Measurements from ENCODE around the gene TSC22D1.

Gene TSC22D1

GRCh38 chr13:44426461-44426860 lies 149.7 kb downstream of the TSC22D1 start:
- DNase-seq (ENCODE audit: low read depth): no peak

GRCh38 chr13:44425815-44426078 lies 150.4 kb downstream of the TSC22D1 start:
- DNase-seq (ENCODE audit: low read depth): no peak

GRCh38 chr13:44425041-44425814 lies 150.9 kb downstream of the TSC22D1 start:
- no peak for DNase-seq (ENCODE audit: low read depth)

- DNase-seq (ENCODE audit: low read depth): no peak
These were observed 152.3 kb downstream of the TSC22D1 start for GRCh38 chr13:44423824-44424223.

- no peak for DNase-seq (ENCODE audit: low read depth)
These were observed 153.1 kb downstream of the TSC22D1 start for GRCh38 chr13:44422755-44423643.

GRCh38 chr13:44421853-44422525 lies 154.1 kb downstream of the TSC22D1 start:
- no peak for DNase-seq (ENCODE audit: low read depth)

- DNase-seq (ENCODE audit: low read depth): no peak
These were observed 155.5 kb downstream of the TSC22D1 start for GRCh38 chr13:44420376-44421220.

- DNase-seq (ENCODE audit: low read depth): no peak
These were observed 158.3 kb downstream of the TSC22D1 start for GRCh38 chr13:44417876-44418275.

GRCh38 chr13:44417446-44417845 lies 158.7 kb downstream of the TSC22D1 start:
- DNase-seq (ENCODE audit: low read depth): no peak

GRCh38 chr13:44416744-44417143 lies 159.4 kb downstream of the TSC22D1 start:
- DNase-seq (ENCODE audit: low read depth): no peak

- DNase-seq (ENCODE audit: low read depth): no peak
These were observed 159.8 kb downstream of the TSC22D1 start for GRCh38 chr13:44416301-44416700.

GRCh38 chr13:44415815-44416214 lies 160.3 kb downstream of the TSC22D1 start:
- DNase-seq (ENCODE audit: low read depth): no peak

GRCh38 chr13:44414716-44415115 lies 161.4 kb downstream of the TSC22D1 start:
- no peak for DNase-seq (ENCODE audit: low read depth)

GRCh38 chr13:44413095-44413494 lies 163.0 kb downstream of the TSC22D1 start:
- no peak for DNase-seq (ENCODE audit: low read depth)

GRCh38 chr13:44412346-44412935 lies 163.7 kb downstream of the TSC22D1 start:
- DNase-seq (ENCODE audit: low read depth): no peak

- DNase-seq (ENCODE audit: low read depth): no peak
These were observed 164.3 kb downstream of the TSC22D1 start for GRCh38 chr13:44411841-44412240.

GRCh38 chr13:44410328-44410859 lies 165.7 kb downstream of the TSC22D1 start:
- DNase-seq (ENCODE audit: low read depth): no peak

- no peak for DNase-seq (ENCODE audit: low read depth)
These were observed 166.5 kb downstream of the TSC22D1 start for GRCh38 chr13:44409595-44409994.

- DNase-seq (ENCODE audit: low read depth): no peak
These were observed 168.2 kb downstream of the TSC22D1 start for GRCh38 chr13:44407891-44408290.

- no peak for DNase-seq (ENCODE audit: low read depth)
These were observed 168.8 kb downstream of the TSC22D1 start for GRCh38 chr13:44407379-44407778.

GRCh38 chr13:44406617-44407016 lies 169.5 kb downstream of the TSC22D1 start:
- no peak for DNase-seq (ENCODE audit: low read depth)
